NCI-H510A treated with DMSO at 0.1 percent for 48 hours (cell line): ENCODE results near the gene SQSTM1.
"Not testable (repeated sequence)": the region's sequence is repeated elsewhere in the genome, so short reads cannot be mapped to it uniquely, and the experiment has no call there.

Source experiments
- DNase-seq: peaks from one replicate; lab custom pipeline; 2025; lab: John Stamatoyannopoulos, UW

SQSTM1 gene

GRCh38 chr5:179858586-179859427 is 38.1 kb downstream of the SQSTM1 start, which contains the start of gene MRNIP:
TSS of gene MRNIP (minus strand) at chr5:179858817. CDS start at chr5:179858796, 21 bp downstream.
- DNase-seq: peak; percentile 77

- no peak for DNase-seq
Observed at GRCh38 chr5:179860301-179860700, 39.6 kb downstream of the SQSTM1 start.

- DNase-seq: no peak
Observed at GRCh38 chr5:179862296-179862695, 41.6 kb downstream of the SQSTM1 start.

- no peak for DNase-seq
Observed at GRCh38 chr5:179862891-179863290, 42.2 kb downstream of the SQSTM1 start.

- DNase-seq: no peak
Observed at GRCh38 chr5:179863449-179864085, 42.9 kb downstream of the SQSTM1 start.

GRCh38 chr5:179864686-179865085 is 44.0 kb downstream of the SQSTM1 start:
- no peak for DNase-seq

GRCh38 chr5:179865491-179866240 is 45.0 kb downstream of the SQSTM1 start:
- DNase-seq: no peak

- no peak for DNase-seq
Observed at GRCh38 chr5:179866241-179867078, 45.8 kb downstream of the SQSTM1 start.

GRCh38 chr5:179867079-179867465 is 46.4 kb downstream of the SQSTM1 start:
- DNase-seq: no peak

- DNase-seq: no peak
Observed at GRCh38 chr5:179867476-179867875, 46.8 kb downstream of the SQSTM1 start.

GRCh38 chr5:179868541-179868940 is 47.8 kb downstream of the SQSTM1 start:
- no peak for DNase-seq

GRCh38 chr5:179869101-179869500 is 48.4 kb downstream of the SQSTM1 start:
- DNase-seq: no peak

- no peak for DNase-seq
Observed at GRCh38 chr5:179869641-179870402, 49.1 kb downstream of the SQSTM1 start.

- peak; percentile 6 for DNase-seq
Observed at GRCh38 chr5:179870403-179870903, 49.7 kb downstream of the SQSTM1 start.

- DNase-seq: no peak
Observed at GRCh38 chr5:179870952-179871351, 50.2 kb downstream of the SQSTM1 start.

- DNase-seq: not testable (repeated sequence)
Observed at GRCh38 chr5:179871533-179871932, 50.8 kb downstream of the SQSTM1 start.

- no peak for DNase-seq
Observed at GRCh38 chr5:179872055-179872827, 51.5 kb downstream of the SQSTM1 start.

- DNase-seq: no peak
Observed at GRCh38 chr5:179872828-179873575, 52.3 kb downstream of the SQSTM1 start.

- DNase-seq: no peak
Observed at GRCh38 chr5:179873588-179874110, 52.9 kb downstream of the SQSTM1 start.
